NCI-H146 (cell line): ENCODE measurements around the gene CMYA5.
A peak's percentile ranks its signal among the peaks of the same experiment; 100 is the strongest.
"Not testable (repeated sequence)": the region's sequence is repeated elsewhere in the genome, so short reads cannot be mapped to it uniquely, and the experiment has no call there.

ENCODE experiments used
- DNase-seq: peaks from one replicate; lab custom pipeline; 2025; lab: John Stamatoyannopoulos, UW

Gene CMYA5

DNA sequence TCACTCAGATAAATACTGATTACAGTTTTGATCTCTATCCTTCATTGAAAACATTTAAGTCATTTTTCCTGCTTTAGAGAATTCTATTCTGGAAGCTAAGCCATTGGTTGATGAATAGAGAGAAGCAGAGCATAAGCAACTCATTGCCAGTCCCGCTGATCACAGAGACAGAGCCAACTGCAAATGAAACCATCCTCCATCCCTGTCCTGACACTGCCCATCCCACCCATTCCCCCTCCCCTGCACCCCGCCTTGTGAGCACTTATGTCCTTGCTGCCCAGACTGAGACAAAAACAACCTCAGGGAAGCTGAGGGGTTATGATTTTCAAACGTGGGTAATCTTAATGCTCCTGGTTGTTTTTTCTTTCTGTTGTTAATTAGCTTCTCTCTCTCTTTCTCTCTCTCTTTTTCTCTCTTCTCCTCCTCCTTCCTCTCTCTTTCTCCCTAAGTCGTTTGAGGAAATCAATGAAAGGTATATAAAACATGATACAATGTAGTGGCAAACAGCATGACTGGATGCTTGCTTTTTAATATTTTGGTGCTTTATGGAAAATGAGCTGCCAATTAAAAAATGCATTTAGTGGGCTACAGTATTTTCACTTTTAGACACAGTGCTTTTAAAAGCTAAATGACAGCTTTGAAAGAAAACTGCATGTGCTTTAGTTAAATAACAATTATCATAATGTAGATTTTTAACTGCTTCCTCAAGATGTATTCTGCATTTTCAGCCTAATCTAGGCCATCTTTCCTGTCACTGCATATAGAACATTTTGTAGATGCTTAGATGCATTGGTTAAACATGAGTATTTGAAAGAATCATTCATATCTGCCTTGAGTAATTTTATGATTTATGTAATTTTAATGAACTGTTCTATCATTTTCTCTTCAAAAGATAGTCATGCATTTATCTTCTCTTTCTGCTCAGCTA lies 57.3 kb downstream of the CMYA5 start:
- DNase-seq = no peak

DNA sequence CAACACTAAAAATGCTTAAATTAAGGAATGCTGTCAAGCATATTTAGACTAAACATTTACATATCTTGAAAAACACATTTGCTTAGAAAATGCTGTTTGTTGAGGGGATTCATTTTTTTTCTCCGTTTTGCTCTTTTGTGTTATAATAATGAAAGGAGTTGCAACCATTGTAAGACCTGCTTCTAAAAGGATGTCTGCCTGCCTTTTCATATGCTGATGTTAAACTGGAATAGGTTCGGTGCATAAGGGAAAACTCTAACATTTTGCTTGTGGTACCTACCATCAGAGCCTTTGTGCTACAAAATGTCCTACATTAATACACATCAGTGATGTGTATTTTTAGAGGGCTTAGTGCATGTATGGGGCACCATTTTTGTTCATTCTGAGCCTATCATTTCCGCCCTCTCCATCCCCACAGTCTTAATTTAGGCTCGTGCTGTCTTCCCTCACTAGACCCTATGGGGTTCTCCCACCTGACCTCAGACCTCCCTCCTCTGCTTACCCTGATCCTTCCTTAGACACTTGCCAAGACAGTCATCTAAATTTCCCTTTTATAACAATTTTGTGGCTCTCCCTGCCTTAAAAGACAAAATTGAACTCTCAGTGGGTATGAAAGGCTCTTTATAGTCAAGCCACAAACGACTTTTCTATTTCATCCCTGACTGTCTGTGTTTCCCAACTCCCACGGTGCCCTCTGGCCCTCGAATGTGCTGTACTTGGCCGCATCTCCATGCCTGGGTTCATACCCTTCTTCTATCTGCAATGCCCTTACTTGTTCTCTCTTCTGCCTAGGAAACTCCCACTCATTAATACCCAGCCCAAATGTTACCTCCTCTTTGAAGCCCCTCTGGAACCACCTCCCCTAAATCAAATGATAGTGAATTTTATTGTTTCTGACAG lies 61.2 kb downstream of the CMYA5 start:
- no peak for DNase-seq

DNA sequence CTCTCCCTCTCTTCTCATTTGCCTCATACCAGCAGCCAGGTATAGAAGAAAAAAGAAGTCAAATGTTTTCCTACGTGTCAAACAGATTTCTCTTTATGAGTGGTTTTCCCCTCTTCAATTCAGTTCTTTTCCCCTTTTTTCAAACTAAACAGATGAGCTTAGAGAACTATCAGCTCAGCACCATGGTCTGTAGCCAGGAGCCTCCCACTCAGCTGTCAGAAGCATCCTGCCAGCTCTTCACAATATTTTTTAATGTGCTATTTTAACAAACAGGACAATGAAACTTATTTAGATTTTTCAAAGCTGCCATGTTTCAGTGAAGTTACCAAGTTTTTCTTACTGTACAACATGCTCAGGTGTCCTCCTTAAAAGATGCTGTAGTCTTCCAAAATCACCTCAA lies 63.5 kb downstream of the CMYA5 start:
- DNase-seq = no peak

DNA sequence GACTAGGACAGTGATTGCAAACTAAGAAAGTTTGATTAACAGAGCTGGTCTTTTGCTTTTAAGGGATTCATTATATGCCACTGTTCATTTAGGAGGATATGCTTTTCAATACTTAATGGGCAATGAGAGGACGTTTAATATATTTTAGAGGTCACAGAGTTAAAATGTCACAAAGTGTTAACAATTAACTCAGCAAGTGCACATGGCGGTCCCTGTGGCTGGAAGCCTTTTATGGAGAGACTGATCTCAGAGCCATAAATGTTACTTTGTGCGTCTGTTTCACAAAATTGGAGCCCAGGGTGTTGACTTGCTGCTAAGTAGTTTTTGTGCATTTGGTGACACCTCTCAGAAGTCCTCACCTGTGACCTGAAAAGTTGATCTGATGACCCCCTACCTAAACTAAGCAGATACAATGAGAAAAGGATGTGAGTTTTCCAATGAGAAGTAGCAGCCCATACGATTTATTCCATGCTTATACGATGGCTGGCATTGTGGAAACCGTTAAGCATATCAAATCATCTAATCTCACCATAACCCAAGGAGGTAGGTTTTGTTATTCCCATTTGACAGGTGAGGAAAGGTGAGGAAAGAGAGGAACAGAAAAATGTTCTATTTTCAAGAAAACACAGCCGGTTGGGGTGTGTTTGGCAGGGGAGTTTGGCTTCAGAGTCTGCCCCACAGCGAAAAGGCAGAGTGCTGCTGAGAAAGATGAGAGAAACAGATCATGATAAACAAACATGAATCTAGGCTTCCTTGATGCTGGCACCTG lies 64.4 kb downstream of the CMYA5 start:
- no peak for DNase-seq

DNA sequence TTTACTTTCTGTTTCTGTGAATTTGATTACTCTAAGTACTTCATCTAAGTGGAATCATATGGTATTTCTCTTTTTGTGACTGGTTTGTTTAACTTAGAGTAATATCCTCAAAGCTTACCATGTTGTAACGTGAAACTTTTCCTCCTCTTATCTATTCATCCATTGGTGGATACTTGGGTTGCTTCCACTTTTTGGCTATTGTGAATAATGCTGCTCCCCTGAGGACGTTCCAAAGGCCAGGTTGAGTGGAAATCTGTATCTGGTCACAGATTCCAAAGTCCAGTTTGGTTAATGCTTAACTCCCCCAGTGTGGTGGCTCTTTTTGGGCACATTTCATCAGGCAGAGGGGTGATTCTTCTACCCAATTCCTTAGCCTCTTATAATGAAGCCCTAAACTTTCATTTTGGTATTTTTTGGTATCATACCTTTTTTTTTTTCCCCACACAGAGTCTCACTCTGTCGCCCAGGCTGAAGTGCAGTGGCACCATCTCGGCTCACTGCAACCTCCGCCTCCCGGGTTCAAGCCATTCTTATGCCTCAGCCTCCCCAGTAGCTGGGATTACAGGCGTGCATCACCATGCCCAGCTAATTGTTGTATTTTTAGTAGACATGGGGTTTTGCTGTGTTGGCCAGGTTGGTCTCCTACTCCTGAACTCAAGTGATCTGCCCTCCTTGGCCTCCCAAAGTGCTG lies 65.4 kb downstream of the CMYA5 start:
- no peak for DNase-seq

DNA sequence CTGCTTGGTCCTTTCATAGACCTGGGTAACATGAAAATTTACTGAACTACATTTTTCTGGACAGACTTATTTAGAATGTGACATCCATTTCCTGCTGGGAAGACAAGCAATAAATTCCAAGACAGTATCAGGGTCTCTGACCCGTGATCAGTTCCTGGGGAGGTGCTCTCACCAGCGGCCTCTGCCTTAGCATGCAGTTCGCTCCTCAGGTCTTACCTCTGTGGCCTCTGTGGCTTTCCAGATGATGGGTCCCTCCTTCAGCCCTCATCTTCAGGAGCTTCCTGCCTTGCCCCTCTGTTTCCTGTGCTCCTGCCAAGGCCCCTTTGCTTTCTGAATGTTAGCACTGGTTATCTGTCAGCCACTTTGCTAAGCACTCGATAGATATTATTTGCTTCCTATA lies 66.4 kb downstream of the CMYA5 start:
- no peak for DNase-seq

DNA sequence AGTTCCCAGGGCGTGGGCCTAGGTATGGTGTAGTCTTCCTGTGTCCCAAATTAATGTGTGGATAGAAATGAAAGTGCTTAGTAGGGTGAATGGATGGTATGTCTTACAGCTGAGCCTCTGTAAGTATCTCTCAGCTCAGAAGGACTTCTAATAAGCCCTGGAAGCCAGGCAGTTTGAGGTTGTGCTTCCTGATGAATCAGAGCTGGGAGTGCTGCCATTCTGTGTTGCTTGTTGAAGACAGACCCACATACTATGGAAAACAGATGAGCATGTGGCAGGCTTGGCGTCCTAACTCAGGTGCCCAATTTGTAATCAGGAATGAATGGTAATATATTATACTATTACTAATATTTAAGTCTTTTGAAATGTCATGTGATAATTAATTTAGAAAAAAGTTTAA lies 69.8 kb downstream of the CMYA5 start:
- no peak for DNase-seq

DNA sequence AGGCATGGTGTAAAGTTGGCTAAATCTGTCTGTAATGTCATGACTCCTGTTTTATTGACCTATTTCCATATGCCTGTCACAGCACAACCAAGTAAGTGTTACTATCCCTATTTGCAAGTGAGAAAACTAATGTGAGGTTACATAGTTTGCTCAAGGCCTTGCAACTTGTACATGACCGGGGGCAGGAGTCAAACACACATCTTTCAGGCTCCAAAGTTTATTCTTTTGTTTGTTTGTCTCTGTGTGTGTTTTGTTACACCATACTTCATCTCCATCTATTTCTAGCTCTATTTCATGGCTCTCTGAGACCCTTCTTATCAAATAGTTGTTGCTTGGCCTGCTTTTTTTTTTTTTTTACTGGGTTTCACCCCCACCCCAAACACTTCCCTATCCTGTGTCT lies 70.2 kb downstream of the CMYA5 start:
- DNase-seq = no peak

DNA sequence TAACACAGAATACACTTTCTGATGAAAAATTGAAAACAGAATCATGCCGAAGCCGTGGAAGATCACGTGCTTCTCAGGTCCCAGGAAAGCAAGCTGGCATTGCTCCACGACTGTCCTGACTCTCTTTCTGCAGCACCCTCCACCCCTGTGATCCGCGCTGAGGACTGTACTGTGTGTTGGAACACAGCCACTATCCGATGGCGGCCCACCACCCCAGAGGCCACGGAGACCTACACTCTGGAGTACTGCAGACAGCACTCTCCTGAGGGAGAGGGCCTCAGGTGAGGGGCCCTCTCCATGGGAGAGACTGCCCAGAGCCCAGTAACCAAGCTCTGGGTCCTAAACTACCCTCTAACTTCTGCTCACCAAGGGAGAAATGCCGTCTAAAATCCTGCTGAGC lies 73.3 kb downstream of the CMYA5 start:
- no peak for DNase-seq

DNA sequence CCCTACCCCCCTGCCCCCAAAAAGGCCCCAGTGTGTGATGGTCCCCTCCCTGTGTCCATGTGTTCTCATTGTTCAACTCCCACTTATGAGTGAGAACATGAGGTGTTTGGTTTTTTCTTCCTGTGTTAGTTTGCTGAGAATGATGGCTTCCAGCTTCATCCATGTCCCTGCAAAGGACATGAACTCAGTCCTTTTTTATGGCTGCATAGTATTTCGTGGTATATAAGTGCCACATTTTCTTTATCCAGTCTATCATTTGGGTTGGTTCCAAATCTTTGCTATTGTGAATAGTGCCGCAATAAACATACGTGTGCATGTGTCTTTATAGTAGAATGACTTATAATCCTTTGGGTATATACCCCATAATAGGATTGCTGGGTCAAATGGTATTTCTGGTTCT lies 74.5 kb downstream of the CMYA5 start:
- DNase-seq = not testable (repeated sequence)

DNA sequence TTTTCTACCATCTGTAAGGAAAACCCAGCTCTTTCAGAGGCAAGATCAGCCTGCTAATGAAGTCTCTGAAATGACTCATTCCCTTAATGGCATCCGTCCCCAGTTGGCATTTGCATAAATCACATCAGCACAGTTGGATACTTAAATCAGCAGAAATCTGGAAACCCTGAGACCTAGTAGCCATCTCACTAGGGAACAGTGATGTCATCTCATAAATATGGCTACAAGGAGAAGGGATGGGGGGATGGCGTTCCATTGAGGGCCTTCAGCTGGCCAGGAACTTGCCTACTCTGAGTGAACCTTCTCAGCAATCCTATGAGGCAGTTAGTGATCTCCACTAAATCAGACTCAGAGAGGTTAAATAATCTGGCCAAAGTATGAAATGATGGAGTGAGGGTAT lies 81.8 kb downstream of the CMYA5 start:
- DNase-seq = no peak

DNA sequence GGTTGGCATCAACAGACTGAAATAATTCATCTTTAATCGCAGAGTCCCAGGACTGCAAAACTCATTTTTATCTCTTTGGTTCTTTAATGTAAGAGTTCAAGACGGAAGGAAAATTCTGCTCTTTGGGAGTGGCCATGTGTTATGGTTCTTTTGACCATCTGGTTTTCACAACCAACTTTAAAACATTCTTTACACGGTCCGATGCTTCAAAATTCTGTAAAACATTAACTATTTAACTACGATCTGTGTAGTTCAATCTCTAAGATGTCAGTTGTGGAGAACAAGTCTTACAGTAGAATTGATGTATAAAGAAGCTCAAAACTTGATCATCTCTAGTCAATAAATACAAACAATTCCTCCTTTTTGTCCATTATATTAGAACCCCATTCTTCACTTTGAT lies 83.0 kb downstream of the CMYA5 start:
- DNase-seq = no peak

DNA sequence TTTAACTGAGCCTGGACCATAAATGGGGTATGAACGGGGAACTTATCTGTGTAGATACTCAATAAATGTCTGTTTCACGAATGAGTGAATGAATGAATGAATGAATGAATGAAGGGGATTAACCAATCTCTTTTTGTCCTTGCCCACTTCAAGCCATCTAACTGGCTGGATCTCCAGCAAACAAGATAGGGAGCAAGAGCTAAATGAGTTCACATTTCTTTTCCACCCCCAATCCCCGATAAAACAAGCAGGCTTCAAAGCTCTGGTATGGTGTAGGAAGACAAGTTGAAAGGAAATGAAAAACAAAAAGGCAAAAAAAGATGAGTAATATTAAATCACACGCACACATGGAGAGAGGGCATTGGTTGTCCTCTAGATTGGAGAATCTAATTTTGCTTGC lies 84.0 kb downstream of the CMYA5 start:
- no peak for DNase-seq

DNA sequence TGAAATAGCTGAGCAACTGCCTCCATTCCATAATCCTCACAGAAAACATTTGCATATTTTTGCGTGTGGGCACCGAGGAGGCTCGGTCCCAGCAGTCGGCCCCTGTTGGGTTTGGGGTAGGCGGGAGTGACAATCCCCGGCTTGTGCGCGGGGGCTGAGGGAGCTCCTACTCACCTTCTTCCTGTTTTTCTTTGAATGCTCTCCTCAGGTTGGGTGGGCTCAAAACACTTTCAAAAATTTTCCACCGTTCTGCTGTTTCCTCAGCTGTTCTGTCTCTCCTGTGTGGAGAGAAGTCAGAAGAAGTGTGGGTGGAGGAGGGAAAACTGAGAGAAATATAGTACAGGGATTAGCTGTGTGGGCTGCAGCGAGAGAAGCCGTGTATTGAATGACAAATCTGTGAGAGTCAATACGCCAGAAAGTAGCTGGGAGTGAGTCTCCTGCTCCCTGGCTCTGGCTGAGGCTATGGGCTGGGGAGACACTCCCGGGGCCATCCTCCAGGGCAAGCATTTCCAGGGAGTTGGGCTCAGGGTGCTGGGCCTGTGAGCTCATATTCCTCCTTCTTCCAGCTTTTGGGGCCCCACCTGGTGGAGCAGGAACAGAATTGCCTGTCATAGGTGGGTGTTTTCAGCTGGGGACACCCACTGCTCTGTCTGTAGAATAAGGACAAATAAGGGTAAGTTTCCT lies 84.7 kb downstream of the CMYA5 start:
- DNase-seq = peak; percentile 49

DNA sequence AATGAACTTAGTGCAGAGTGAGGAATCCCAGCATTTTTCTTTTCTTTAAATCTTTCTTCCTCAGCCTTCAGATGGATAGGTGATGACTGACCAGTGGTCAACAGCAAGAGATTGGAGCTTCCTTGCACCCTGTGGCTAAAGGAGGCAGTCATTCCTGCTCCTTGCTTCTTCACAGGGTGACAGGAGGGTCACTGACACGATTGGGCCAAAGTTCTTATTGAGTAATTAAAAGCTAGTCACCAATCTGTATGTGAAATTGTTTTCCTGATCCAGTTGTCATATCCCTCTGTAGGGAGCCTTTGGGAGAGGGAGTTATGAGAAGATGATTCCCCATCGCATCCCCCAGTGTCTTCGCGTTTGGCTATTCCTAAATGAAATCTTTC lies 85.2 kb downstream of the CMYA5 start:
- no peak for DNase-seq

DNA sequence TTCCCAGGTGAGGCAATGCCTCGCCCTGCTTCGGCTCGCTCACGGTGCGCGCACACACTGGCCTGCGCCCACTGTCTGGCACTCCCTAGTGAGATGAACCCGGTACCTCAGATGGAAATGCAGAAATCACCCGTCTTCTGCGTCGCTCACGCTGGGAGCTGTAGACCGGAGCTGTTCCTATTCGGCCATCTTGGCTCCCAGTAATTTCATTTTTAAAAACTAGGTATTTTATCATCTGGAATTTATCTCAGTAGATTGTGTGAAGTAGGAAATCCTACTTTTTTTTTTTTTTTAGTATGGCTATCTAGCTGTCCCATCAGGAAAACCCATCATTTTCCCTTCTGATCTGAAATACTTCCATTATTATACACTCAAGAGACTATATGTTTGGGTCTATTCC lies 95.1 kb downstream of the CMYA5 start:
- DNase-seq = not testable (repeated sequence)

DNA sequence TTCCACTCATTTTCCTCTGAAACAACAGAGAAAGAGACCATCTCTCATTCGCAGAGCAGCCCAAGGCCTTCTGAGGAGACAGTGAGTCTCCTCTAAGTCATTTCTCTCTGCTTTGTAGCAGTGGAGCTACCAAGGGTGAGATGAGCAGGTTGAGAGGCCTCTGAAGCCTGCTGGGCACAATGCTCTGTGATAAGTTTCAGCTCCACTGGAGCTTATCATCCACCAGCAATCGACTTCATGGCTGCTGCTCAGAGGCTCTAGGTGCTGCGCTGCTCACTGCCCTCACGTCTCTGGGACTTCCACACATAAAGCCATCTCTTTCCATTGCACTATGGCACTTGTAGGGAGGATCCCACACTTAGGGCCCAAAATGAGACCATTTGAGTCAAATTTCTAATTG lies 96.3 kb downstream of the CMYA5 start:
- no peak for DNase-seq

DNA sequence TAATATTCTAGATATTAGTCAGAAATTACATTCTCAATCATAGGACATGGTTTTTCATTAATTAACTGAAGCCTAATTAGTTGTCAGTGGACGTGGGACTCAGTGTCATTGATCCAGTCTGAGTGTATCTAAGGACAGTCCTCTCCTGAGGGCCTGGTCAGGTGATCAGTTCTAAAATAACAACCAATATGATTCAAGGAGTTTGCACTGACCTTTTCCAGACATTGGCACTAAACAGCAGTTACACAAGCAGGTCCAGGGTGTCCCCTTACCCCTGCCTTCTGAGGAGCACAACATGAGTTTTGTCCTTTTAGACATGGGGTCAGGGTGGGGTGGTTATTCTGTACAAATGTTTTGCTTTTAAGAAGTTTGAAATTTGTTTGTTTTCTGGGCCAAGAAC lies 97.8 kb downstream of the CMYA5 start:
- DNase-seq = no peak

DNA sequence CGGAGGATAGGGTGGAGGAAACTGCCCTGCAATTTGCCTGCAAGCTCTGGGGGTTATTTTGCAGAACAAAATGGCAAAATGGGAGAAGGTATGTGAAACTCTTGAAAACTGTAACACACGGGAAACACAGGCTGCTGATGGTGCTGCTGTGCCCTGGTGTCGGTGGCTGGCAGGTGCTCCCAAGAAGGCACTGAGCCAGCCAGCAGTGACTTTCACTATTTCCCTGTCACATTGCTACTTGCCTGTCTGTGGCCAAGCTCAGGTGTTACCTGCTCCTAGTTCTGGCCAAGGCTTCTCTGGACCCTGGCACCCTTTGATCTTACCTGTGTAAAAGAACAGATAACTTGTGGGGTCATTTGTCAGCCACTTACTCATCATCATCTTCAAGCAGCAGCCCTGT lies 102.2 kb downstream of the CMYA5 start:
- no peak for DNase-seq

DNA sequence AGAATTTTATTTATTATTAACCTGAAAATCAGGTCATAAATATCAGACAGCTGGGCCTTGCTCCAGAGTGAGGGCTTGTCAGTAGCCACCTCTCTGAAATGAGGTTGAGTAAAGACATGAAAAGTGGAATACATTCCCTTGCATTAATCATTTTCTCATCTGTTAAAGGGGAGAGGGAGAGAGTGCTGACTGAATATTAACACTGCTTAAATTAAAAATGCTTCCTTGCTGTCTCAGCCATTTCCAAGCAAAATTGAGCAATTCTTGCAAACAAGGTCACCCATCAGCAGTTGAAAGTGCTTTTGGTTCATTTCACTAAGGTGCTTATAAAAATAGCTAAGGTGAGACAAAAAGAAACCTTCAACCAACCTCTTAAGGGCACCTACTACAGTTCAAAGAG lies 102.8 kb downstream of the CMYA5 start:
- DNase-seq = no peak

DNA sequence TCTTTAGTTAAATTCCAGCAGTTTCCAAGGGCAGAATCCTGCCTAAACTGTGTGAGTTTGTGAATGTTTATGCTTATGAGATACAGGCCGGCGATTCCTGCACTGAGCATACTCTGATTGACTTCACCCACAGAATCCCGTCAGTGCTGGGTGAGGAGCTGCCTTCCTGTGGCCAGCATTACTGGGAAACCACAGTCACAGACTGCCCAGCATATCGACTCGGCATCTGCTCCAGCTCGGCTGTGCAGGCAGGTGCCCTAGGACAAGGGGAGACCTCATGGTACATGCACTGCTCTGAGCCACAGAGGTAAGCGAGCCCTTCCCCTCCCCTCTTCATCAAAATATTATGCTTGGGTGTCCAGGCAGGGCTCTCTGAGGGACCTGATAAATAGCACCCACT lies 103.7 kb downstream of the CMYA5 start:
- no peak for DNase-seq
